Keratinocyte (primary cell): ENCODE measurements around the gene TSPAN18. TPM values are rescaled to one million over a fixed set of nuclear protein-coding genes. Genes with fewer than 3 reads are reported as not detected.

Experiments
- DNase-seq: peaks from one replicate; pipeline ENCODE4 v3.0.0-alpha.2; 2011; ENCODE audit warnings: low read depth, missing footprints, low spot score
- FAIRE-seq: peaks from 2 replicates; lab custom pipeline; 2011; peaks lifted over from hg19 to GRCh38; lab: Jason Lieb, UNC
- H2AFZ ChIP-seq: 2 replicates; pipeline ENCODE4 v1.6.0; 2012; ENCODE audit warnings: low read length, control low read depth, inconsistent platforms; ENCODE audit not compliant: control insufficient read depth
- H3K27ac ChIP-seq: 2 replicates; pipeline ENCODE4 v1.5.1; 2011; ENCODE audit warnings: low read length; ENCODE audit not compliant: control insufficient read depth, insufficient read depth
- H3K27me3 ChIP-seq: 3 replicates; pipeline ENCODE4 v1.6.0; 2011; ENCODE audit warnings: low read length; ENCODE audit not compliant: control insufficient read depth, insufficient read depth; ENCODE audit errors: extremely low read depth
- H3K36me3 ChIP-seq, 2 experiments: 2 replicates in 1 of 2; 3 replicates in 1 of 2; pipeline ENCODE4 v1.5.1; 2011; ENCODE audit warnings: low read length in 2 of 2, mild to moderate bottlenecking in 1 of 2; ENCODE audit not compliant: control insufficient read depth in 2 of 2, insufficient read depth in 2 of 2; ENCODE audit errors: extremely low read depth in 1 of 2
- H3K4me1 ChIP-seq: 3 replicates; pipeline ENCODE4 v1.5.1; 2011; ENCODE audit warnings: low read length; ENCODE audit not compliant: control insufficient read depth, insufficient read depth; ENCODE audit errors: extremely low read depth
- H3K4me2 ChIP-seq: 3 replicates; pipeline ENCODE4 v1.6.0; 2011; ENCODE audit warnings: low read depth, low read length; ENCODE audit not compliant: control insufficient read depth, insufficient read depth; ENCODE audit errors: extremely low read depth
- H3K4me3 ChIP-seq, 3 experiments: fragments of 200-600 bp in 1 of 3; sonication (generic) in 1 of 3; 2 replicates in 2 of 3; 3 replicates in 1 of 3; pipeline ENCODE4 v1.5.1; 2011 to 2016; ENCODE audit warnings: low read length in 3 of 3, mild to moderate bottlenecking in 3 of 3, control low read depth in 2 of 3, inconsistent platforms in 1 of 3, low read depth in 1 of 3, mixed read lengths in 1 of 3, mixed run types in 1 of 3, moderate library complexity in 1 of 3; ENCODE audit not compliant: control insufficient read depth in 2 of 3, insufficient read depth in 2 of 3; ENCODE audit errors: extremely low read depth in 1 of 3
- H3K79me2 ChIP-seq: 2 replicates; pipeline ENCODE4 v1.6.0; 2012; ENCODE audit warnings: low read length; ENCODE audit not compliant: control insufficient read depth, insufficient read depth
- H3K9ac ChIP-seq: 3 replicates; pipeline ENCODE4 v1.6.0; 2011; ENCODE audit warnings: low read length; ENCODE audit not compliant: control insufficient read depth, insufficient read depth; ENCODE audit errors: extremely low read depth
- H3K9me1 ChIP-seq: 3 replicates; pipeline ENCODE4 v1.6.0; 2011; ENCODE audit warnings: low read length; ENCODE audit not compliant: control insufficient read depth, insufficient read depth; ENCODE audit errors: extremely low read depth
- H3K9me3 ChIP-seq: 2 replicates; pipeline ENCODE4 v1.5.1; 2012; ENCODE audit warnings: low read depth, low read length; ENCODE audit not compliant: control insufficient read depth
- H4K20me1 ChIP-seq: 3 replicates; pipeline ENCODE4 v1.6.0; 2011; ENCODE audit warnings: low read length; ENCODE audit not compliant: control insufficient read depth, insufficient read depth; ENCODE audit errors: extremely low read depth
- CTCF ChIP-seq, 3 experiments: IDR thresholded peaks in 1 of 3; conservative IDR thresholded peaks in 1 of 3; optimal IDR thresholded peaks in 1 of 3; 2 replicates in 2 of 3; 3 replicates in 1 of 3; pipeline versions ENCODE3 to v1.5.1; 2011; ENCODE audit warnings: low read length in 3 of 3, mild to moderate bottlenecking in 3 of 3, moderate library complexity in 2 of 3, control low read depth in 1 of 3, inconsistent platforms in 1 of 3; ENCODE audit not compliant: insufficient read depth in 2 of 3; ENCODE audit errors: extremely low read depth in 1 of 3
- EZH2 ChIP-seq: IDR thresholded peaks from one replicate; pipeline ENCODE4 v1.6.1; 2012; ENCODE audit warnings: inconsistent platforms, mild to moderate bottlenecking, low read length, moderate library complexity
- dilution Hi-C: fragments of 300-500 bp; cut with MboI; formaldehyde crosslinking; loops from one replicate; pipeline ENCODE4 v1.7.0; 2020; ENCODE audit warnings: low sequenced_read_pairs; ENCODE audit not compliant: extremely low pct_ligation_motif_present
- polyA plus RNA-seq, 5 experiments: library from polyadenylated mRNA; depleted of rRNA in 3 of 5; stranded (reverse) in 3 of 5; stranded (forward) in 1 of 5; unstranded in 1 of 5; fragments of >200 nt; gene quantifications; 1 replicate in 1 of 5; 2 replicates in 3 of 5; 3 replicates in 1 of 5; pipeline versions ENCODE4 v1.2.1 to v1.2.3, GENCODE V29; 2011 to 2012; ENCODE audit warnings: missing spikeins in 2 of 5, low read depth in 1 of 5, low replicate concordance in 1 of 5

TSPAN18 gene
- polyA plus RNA-seq, 1 donor (not counting 4 experiments of a cell fraction or from before 2014, with no cell fraction given) = not detected

DNA sequence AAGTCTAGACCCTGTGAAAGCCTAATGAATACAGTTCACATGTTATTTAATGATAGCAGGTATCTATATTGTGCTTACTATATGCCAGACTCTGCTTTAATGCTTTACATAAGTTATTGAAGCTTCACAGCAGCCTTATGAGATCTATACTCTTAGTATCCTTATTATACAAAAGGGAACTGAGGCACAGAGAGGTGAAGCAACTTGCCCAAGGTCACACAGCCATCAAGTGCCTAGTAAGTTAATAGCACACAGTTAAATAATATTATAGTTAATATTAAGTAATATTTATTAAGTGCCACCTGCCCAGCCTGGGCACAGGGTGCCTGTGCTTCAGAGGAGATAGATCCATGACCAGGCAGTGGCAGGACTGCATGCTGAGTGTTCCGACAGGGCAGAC is 145.8 kb downstream of the TSPAN18 start:
- Histone ChIP-seq H3K36me3 (no peaks in the 10 kb centered on the region), H3K4me2 (no peak overlapping the region), H4K20me1 (peaks cover 9% of the 10 kb centered on the region), H3K4me3 (no peak overlapping the region), H2AFZ (no peak overlapping the region), H3K9me3 (peaks cover 4% of the 10 kb centered on the region), H3K9ac (no peak overlapping the region), H3K27ac (no peak overlapping the region), H3K79me2 (no peaks in the 10 kb centered on the region), H3K4me1 (no peaks in the 10 kb centered on the region), H3K27me3 (peaks cover 58% of the 10 kb centered on the region), H3K9me1 (no peaks in the 10 kb centered on the region)
- FAIRE-seq (no peak), DNase-seq (no peak)
- TF ChIP-seq EZH2 = no peak
- TF ChIP-seq CTCF (optimal IDR thresholded peaks at IDR 0.05 in 1 of 3, IDR thresholded peaks at IDR 0.05 in 1 of 3, conservative IDR thresholded peaks at IDR 0.05 in 1 of 3; ENCODE audit: extremely low read depth in 1 of 3, insufficient read depth in 2 of 3, low read length in 3 of 3) = no peak
- dilution Hi-C loops = no loop called here

DNA sequence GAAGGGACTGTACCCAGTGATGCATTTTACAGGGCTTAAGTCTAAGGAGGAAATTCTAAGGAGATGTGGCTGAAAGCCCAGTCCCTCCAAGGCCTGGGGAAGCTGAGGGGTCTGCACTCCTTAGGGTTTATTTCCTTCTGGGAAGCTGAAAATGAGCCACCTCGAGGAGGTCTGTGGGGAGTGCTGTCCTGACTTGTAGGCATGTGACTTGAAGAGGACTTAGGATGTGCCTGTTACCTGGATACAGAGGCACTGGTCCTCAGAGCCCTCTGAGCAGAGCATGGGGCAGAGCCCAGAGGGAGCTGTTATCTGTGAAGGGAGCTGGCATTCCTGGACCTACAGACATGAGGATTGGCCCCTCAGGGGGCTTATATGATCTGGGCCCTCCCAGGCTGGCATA is 146.8 kb downstream of the TSPAN18 start:
- peaks cover 4% of the 10 kb centered on the region for H3K9me3 ChIP-seq
- DNase-seq (no peak), FAIRE-seq (no peak)
- dilution Hi-C loops = no loop called here
- TF ChIP-seq EZH2 = no peak
- TF ChIP-seq CTCF (optimal IDR thresholded peaks at IDR 0.05 in 1 of 3, IDR thresholded peaks at IDR 0.05 in 1 of 3, conservative IDR thresholded peaks at IDR 0.05 in 1 of 3; ENCODE audit: extremely low read depth in 1 of 3, insufficient read depth in 2 of 3, low read length in 3 of 3) = no peak
- no peak overlapping the region for H3K9ac ChIP-seq
- no peak overlapping the region for H3K27ac ChIP-seq
- H3K79me2 ChIP-seq = no peaks in the 10 kb centered on the region
- H3K9me1 ChIP-seq = no peaks in the 10 kb centered on the region
- H3K4me1 ChIP-seq = no peaks in the 10 kb centered on the region
- H2AFZ ChIP-seq = no peak overlapping the region
- H3K36me3 ChIP-seq = no peaks in the 10 kb centered on the region
- H3K4me2 ChIP-seq = no peak overlapping the region
- H3K27me3 ChIP-seq = peaks cover 57% of the 10 kb centered on the region
- H4K20me1 ChIP-seq = peaks cover 5% of the 10 kb centered on the region
- H3K4me3 ChIP-seq = no peak overlapping the region
